Stimulated activated CD4-positive, alpha-beta T cell treated with anti-CD3 and anti-CD28 coated beads, TNF-alpha, amount 100 ng/mL, for 48 hours (primary cell): ENCODE measurements around the gene LTB4R2.
A peak's percentile ranks its signal among the peaks of the same experiment; 100 is the strongest.

Experiments
- DNase-seq, 3 donors: peaks; one replicate each; pipeline ENCODE4 v3.0.0-alpha.2; 2020; ENCODE audit warnings: low read depth in 3 of 3

Gene LTB4R2

DNA sequence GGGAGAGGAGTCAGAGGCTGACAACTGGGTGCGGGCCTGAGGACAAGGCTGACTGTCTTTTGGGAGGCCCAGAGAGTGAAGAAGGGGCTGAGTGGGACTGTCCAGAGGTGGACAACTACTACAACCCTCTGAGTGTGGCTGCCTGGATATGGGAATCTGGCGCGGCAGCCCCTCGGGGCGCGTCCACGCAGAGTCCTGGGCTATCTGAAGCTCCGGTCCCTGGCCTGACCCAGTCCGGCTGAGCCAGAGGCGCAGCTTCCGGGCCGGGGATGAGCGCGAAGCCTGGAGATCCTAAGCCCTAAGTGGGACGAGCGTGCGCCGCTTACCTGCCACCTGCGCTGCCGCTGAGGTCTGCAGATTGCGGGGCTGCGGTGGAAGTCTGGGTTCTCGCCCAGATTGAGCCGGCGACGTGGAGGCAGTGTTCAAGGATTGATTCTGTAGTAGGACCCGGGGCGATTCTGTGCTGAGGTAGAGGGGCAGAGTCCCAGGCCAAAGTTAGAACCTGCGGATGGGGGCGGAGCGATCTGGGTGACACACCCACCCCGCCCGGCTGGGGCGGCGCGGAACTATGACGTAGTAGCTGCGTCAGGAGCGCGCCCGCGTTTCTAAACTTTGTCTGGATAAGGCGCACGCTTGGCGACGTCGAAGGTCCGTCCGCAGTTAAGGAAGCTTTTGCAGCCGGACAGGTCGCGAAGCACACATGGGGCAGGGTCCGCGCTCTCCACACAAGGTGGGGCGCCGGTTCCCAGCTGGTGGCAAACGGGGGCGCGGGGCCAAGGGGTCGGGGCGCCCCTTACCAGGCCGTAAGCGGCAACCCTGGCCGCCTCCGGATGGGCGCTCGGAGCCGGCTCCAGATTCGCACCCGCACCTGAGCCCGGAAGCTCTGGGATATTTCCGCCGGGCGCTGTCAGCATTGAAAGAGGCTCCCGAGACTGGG lies 10.4 kb upstream of the LTB4R2 start, which contains the start of the genes DHRS1 and NOP9:
Gene DHRS1 (minus strand): TSS at position 526 of the 937 bp plus-strand sequence. CDS start 674 bp downstream, outside the sequence.
Gene NOP9 (plus strand): TSS at position 596 of the 937 bp plus-strand sequence. CDS start 105 bp downstream, at position 701.
- peak; percentile 85 to 90 (median 86) for DNase-seq

DNA sequence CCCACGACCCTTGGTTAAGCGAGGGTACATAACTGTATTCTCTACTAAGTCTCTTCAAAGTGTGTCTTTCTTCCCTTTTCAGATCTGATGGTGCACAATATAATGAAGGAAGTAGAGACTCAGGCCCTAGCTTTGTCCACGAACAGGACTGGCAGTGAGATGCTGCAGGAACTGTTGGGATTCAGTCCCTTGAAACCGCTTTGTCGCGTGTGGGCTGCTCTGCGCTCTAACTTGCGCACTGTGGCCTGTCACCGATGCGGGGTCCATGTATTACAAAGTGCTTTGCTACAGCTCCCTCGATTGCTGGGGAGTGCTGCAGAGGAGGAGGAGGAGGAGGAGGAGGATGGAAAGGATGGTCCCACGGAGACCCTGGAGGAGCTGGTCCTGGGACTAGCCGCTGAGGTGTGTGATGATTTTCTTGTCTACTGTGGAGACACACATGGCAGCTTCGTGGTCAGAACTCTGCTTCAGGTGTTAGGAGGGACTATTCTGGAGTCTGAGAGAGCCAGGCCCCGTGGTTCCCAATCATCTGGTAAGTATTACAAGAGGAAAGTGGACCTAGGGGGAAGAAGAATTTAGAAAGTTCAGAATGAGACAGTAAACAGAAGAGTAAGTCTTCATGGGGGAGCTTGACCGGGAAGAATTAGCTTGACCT lies 9.5 kb upstream of the LTB4R2 start:
- no peak for DNase-seq

DNA sequence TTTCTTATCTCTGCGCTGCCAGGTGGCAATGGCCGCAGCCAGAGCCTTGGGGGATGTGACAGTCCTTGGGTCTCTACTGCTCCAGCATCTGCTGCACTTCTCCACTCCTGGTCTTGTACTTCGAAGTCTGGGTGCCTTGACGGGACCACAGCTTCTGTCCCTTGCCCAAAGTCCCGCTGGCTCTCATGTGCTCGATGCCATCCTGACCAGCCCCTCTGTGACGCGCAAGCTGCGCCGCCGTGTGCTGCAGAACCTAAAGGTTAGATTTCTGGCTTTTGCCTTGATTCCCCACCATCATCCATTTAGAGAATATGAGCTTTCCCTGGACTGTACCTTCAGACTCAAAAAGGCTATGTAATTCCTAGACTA lies 5.9 kb upstream of the LTB4R2 start:
- no peak for DNase-seq

- no peak for DNase-seq
Measured at GRCh38 chr14:24307156-24307574, 2.8 kb upstream of the LTB4R2 start.

DNA sequence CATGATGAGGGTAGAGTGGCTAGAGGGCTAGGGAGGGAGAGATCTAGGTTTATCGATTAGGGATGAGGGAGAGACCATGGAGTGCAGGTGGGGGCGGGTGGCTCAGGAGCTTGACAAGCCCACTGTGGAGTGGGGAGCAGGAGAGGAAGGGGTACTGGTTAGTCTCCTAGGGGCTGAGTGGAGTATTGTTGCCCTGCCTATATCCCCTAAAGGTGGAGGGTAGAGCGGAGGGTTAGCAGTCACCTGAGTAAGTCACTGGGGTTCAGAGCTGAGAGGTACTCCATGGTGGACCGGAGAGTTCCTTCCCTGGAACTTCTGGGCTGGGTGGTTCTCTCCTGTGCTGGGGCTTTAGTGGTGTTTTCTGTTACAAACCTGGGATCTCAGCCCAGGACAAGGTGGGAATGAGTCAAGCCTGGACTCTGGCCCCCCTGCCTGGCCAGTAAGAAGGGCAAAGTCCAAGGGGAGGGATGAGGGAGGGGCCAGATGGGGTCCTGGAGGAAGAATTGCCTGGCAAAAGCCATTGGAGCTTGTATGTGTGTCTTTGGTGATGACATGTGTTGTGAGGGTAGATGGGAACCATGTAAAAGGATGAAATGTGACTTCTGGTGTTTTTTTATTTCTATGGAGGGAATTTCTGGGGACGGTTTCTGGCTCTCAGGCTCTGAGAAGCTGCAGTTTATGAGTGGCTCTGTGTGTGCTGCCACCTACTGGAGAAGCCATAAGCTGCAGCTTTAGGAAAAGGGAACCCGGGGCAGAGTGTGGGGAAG lies 2.2 kb upstream of the LTB4R2 start, which contains the start of gene CIDEB:
Gene CIDEB (minus strand): TSS at position 403 of the 767 bp plus-strand sequence. CDS start 119 bp downstream, at position 284.
- DNase-seq: peak; percentile 19 to 44 (median 43)

GRCh38 chr14:24308342-24309124 lies 1.4 kb upstream of the LTB4R2 start:
- no peak for DNase-seq

DNA sequence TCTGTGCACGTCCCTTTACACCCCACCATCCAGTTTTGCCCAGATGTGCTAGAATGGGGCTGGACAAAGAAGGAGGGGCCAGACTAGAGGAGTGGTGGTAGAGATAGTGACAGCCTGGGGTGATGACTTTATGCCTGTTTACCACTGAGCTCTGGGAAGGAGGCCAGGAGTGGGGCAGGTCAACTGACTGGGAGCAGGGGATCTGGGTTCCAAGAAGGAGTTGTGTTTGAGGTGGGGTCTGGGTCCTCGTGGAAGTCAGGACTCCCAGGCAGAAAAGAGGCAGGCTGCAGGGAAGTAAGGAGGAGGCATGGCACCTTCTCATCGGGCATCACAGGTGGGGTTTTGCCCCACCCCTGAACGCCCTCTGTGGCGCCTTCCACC lies 315 bp downstream of the LTB4R2 start:
- no peak for DNase-seq

GRCh38 chr14:24310646-24311604 lies 985 bp downstream of the LTB4R2 start, which contains the start of gene LTB4R:
Gene LTB4R (plus strand): TSS chr14:24311502. CDS start chr14:24315652, 4,150 bp downstream.
- DNase-seq: peak; percentile 37 to 52 (median 39)

- DNase-seq: no peak
Measured at GRCh38 chr14:24311837-24312615, 2.1 kb downstream of the LTB4R2 start.

GRCh38 chr14:24312736-24313507 lies 3.0 kb downstream of the LTB4R2 start:
- DNase-seq: no peak

- DNase-seq: no peak
Measured at GRCh38 chr14:24313913-24314312, 4.0 kb downstream of the LTB4R2 start.

- no peak for DNase-seq
Measured at GRCh38 chr14:24314377-24315193, 4.6 kb downstream of the LTB4R2 start.

DNA sequence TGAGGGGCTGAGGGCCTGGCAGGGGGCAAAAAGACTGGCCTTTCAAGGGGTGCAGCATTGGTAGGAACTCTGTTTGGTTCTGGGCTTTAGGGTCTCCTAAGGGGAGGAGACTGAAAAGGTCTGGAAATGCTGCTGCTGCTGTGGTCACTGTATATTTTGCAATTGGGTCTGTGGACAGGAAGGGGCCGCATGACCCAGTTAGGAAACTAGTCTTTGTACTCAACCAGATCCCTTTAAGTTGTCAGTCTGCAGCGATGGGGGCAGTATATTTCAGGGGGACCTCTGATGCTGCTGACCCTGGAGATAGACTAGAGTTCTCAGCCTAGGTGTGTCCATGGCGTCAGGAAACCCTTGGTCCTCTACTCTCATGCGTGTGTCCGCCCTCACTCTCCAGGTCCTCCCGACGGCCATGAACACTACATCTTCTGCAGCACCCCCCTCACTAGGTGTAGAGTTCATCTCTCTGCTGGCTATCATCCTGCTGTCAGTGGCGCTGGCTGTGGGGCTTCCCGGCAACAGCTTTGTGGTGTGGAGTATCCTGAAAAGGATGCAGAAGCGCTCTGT lies 5.4 kb downstream of the LTB4R2 start:
- no peak for DNase-seq

GRCh38 chr14:24315807-24316596 lies 6.1 kb downstream of the LTB4R2 start:
- DNase-seq: no peak

- no peak for DNase-seq
Measured at GRCh38 chr14:24316597-24316950, 6.6 kb downstream of the LTB4R2 start.
